Measurements from ENCODE around the gene SMC3. TPM values are rescaled to one million over a fixed set of nuclear protein-coding genes. Genes with fewer than 3 reads are reported as not detected.

SMC3 gene
- total and polyA plus RNA-seq, 2 experiments from 2014 or later = 72.3 to 320 TPM

DNA sequence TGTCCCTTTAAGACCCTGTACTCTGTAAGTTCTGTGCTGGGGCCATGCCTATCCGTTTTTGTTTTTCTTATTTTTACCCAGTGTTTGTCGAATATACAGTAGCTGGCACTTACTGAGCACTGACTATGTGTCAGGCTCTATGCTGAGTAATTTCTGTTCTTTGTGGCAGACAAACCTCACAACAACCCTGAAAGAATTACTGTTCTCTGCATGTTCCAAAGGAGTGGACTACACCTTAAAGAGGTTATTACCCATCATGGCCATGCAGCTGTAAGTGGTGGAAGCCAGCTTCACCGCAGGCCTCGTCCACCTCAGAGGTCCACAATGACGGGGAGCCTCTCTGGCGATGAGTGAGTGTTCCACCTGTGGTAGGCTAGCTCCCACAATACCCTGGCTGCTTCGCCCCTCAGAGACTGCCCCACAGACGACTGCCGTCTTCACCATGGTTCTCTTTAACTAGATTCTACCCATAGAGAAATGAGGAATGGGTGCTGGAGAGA lies 46.6 kb downstream of the SMC3 start (continued):
- TF ChIP-seq, protein P1, sequence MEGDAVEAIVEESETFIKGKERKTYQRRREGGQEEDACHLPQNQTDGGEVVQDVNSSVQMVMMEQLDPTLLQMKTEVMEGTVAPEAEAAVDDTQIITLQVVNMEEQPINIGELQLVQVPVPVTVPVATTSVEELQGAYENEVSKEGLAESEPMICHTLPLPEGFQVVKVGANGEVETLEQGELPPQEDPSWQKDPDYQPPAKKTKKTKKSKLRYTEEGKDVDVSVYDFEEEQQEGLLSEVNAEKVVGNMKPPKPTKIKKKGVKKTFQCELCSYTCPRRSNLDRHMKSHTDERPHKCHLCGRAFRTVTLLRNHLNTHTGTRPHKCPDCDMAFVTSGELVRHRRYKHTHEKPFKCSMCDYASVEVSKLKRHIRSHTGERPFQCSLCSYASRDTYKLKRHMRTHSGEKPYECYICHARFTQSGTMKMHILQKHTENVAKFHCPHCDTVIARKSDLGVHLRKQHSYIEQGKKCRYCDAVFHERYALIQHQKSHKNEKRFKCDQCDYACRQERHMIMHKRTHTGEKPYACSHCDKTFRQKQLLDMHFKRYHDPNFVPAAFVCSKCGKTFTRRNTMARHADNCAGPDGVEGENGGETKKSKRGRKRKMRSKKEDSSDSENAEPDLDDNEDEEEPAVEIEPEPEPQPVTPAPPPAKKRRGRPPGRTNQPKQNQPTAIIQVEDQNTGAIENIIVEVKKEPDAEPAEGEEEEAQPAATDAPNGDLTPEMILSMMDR (conservative IDR thresholded peaks at IDR 0.05; ENCODE audit: low read depth in 2 of 2) = no peak
- TF ChIP-seq REST (IDR thresholded peaks at IDR 0.05; ENCODE audit: unreplicated experiment) (no peak), EZH2 (IDR thresholded peaks at IDR 0.05; ENCODE audit: low read depth, unreplicated experiment) (no peak), ETS1 (IDR thresholded peaks at IDR 0.05) (no peak), EZH2phosphoT487 (IDR thresholded peaks at IDR 0.05; ENCODE audit: unreplicated experiment) (no peak)

DNA sequence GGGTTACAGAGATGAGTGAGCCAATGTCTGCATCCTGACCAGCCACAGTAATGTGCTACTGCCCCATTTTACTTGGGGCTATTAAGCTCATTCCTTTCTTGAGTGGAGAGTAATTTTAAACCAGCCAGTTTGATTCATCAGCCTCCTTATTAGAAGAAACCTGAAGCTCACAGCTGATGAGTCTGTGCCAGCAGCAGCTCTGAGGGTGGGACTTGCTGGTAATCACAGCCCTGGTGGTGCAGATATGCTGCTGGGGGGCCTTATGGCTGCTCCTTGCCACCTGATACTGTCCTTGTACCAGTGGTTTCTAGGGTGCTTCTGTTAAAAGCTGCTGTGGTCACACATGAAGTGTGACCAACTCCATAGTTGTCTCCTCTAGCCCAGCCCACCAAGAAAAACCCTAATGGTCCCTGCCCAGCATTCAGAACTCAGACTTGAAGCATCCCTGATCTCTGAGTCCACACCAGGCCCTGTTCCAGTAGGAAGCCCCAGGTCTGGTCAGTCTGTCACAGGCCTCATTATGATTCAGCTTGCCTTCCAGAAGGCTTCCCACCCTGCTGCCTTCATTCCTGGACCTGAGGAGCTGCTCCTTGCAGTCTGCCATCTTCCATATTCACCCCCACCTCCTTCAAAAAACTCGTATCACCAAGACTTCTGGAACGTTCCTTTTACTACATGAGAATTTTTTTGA lies 47.7 kb downstream of the SMC3 start:
- H3K79me2 ChIP-seq (replicated peaks; ENCODE audit: insufficient read depth) = no peaks in the 10 kb centered on the region
- Mint-ChIP-seq H3K27me3 (ENCODE audit: insufficient read depth, low read depth, poor library complexity) (no peaks in the 10 kb centered on the region), H3K4me3 (no peak overlapping the region), H3K27ac (no peak overlapping the region), H3K9me3 (no peaks in the 10 kb centered on the region), H3K36me3 (ENCODE audit: low read depth) (no peaks in the 10 kb centered on the region), H3K4me1 (peaks cover 18% of the 10 kb centered on the region)
- no peaks in the 10 kb centered on the region for H4K20me1 ChIP-seq (replicated peaks; ENCODE audit: insufficient read depth)
- H3K9me2 ChIP-seq (ENCODE audit: insufficient read depth) = no peaks in the 10 kb centered on the region
- no peaks in the 10 kb centered on the region for H3K27me3 ChIP-seq (ENCODE audit: insufficient read depth)
- H3K36me3 ChIP-seq (ENCODE audit: insufficient read depth) = no peaks in the 10 kb centered on the region
- DNase-seq (ENCODE audit: low spot score) (no peak), ATAC-seq (no peak)
- H3K4me3 ChIP-seq = no peak overlapping the region
- H2AFZ ChIP-seq = no peak overlapping the region
- no peak overlapping the region for H3K27ac ChIP-seq (ENCODE audit: low read depth)
- H3K4me2 ChIP-seq = no peak overlapping the region
- peaks cover 17% of the 10 kb centered on the region for H3K4me1 ChIP-seq (ENCODE audit: insufficient read depth)
- no peaks in the 10 kb centered on the region for H3F3A ChIP-seq (replicated peaks; ENCODE audit: low read depth)
- TF ChIP-seq ETS1 (IDR thresholded peaks at IDR 0.05) = no peak
- TF ChIP-seq EZH2 (IDR thresholded peaks at IDR 0.05; ENCODE audit: low read depth, unreplicated experiment) = no peak
- no peak for TF ChIP-seq ZNF462 (CRISPR knock-in tag; IDR thresholded peaks at IDR 0.05)
- no peak for TF ChIP-seq STAT1 (IDR thresholded peaks at IDR 0.05; ENCODE audit: unreplicated experiment)
- no peak for TF ChIP-seq NANOG (IDR thresholded peaks at IDR 0.05; ENCODE audit: borderline replicate concordance)

Data from GM23338 (cell line).